ENCODE results near the gene BSCL2. TPM values are rescaled to one million over a fixed set of nuclear protein-coding genes. Genes with fewer than 3 reads are reported as not detected.
A peak's percentile ranks its signal among the peaks of the same experiment; 100 is the strongest.

Gene BSCL2
- total RNA-seq, 4 donors from 2014 or later: 25.4 to 68.2 (median 45.1) TPM

DNA sequence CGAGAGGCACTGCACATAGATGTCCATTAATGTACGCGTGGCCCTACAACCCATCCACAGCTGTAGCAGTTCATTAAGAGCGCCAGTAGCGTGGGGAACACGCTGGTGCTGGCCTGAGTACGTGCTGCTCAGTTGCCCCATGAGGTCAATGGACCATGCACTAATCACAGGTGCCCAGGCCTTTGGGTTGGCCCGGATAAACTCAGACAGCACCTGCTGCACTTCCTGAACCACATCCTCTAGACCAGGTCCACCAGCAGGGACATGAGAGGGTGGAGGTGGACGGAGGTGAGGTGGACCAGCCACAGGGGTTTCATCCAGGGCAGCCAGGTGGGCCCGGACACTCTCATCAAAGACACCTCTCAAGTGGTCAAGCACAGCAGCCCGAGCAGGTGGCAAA, 57.7 kb downstream of the BSCL2 start:
- 89 to 93% methylated on average over 11 of the region's 11 CpGs for WGBS, 2 donors
- H3K4me3 ChIP-seq (ENCODE audit: low read depth, poor library complexity, severe bottlenecking): no peak overlapping the region
- intact Hi-C loops (cut with DNase I; ENCODE audit: low total_unique reads): no loop called here
- no peak for TF ChIP-seq POLR2A (IDR thresholded peaks at IDR 0.05)
- TF ChIP-seq, protein P1, sequence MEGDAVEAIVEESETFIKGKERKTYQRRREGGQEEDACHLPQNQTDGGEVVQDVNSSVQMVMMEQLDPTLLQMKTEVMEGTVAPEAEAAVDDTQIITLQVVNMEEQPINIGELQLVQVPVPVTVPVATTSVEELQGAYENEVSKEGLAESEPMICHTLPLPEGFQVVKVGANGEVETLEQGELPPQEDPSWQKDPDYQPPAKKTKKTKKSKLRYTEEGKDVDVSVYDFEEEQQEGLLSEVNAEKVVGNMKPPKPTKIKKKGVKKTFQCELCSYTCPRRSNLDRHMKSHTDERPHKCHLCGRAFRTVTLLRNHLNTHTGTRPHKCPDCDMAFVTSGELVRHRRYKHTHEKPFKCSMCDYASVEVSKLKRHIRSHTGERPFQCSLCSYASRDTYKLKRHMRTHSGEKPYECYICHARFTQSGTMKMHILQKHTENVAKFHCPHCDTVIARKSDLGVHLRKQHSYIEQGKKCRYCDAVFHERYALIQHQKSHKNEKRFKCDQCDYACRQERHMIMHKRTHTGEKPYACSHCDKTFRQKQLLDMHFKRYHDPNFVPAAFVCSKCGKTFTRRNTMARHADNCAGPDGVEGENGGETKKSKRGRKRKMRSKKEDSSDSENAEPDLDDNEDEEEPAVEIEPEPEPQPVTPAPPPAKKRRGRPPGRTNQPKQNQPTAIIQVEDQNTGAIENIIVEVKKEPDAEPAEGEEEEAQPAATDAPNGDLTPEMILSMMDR (IDR thresholded peaks at IDR 0.05): no peak
- no peak for DNase-seq (ENCODE audit: low spot score in 2 of 2)

- 80 to 93% methylated on average over 5 to 11 of the region's 11 CpGs for WGBS, 2 donors
- TF ChIP-seq, protein P1 (IDR thresholded peaks at IDR 0.05): no peak
- TF ChIP-seq POLR2A (IDR thresholded peaks at IDR 0.05): no peak
- no peak for DNase-seq (ENCODE audit: low spot score in 2 of 2)
- no peak overlapping the region for H3K4me3 ChIP-seq (ENCODE audit: low read depth, poor library complexity, severe bottlenecking)
- intact Hi-C loops (cut with DNase I; ENCODE audit: low total_unique reads): no loop called here
Observed at GRCh38 chr11:62648967-62649364, 58.3 kb downstream of the BSCL2 start.

- TF ChIP-seq, protein P1 (IDR thresholded peaks at IDR 0.05): no peak
- TF ChIP-seq POLR2A (IDR thresholded peaks at IDR 0.05): no peak
- WGBS, 2 donors: 86 to 89% methylated on average over 21 to 23 of the region's 24 CpGs
- no peak overlapping the region for H3K4me3 ChIP-seq (ENCODE audit: low read depth, poor library complexity, severe bottlenecking)
- DNase-seq (ENCODE audit: low spot score in 2 of 2): no peak
- intact Hi-C loops (cut with DNase I; ENCODE audit: low total_unique reads): no loop called here
Observed at GRCh38 chr11:62648185-62648966, 58.8 kb downstream of the BSCL2 start.

- TF ChIP-seq POLR2A (IDR thresholded peaks at IDR 0.05): no peak
- intact Hi-C loops (cut with DNase I; ENCODE audit: low total_unique reads): no loop called here
- DNase-seq (ENCODE audit: low spot score in 2 of 2): no peak
- WGBS, 2 donors: 70 to 91% methylated on average over 6 of the region's 6 CpGs
- no peak overlapping the region for H3K4me3 ChIP-seq (ENCODE audit: low read depth, poor library complexity, severe bottlenecking)
Observed at GRCh38 chr11:62647609-62648005, 59.6 kb downstream of the BSCL2 start.

GRCh38 chr11:62646825-62647608, 60.2 kb downstream of the BSCL2 start:
- intact Hi-C loops (cut with DNase I; ENCODE audit: low total_unique reads): no loop called here
- WGBS, 2 donors: 57 to 60% methylated on average over 31 to 32 of the region's 32 CpGs
- peak in 1 of 2 donors; percentile 31 for DNase-seq (ENCODE audit: low spot score in 2 of 2)
- H3K4me3 ChIP-seq (ENCODE audit: low read depth, poor library complexity, severe bottlenecking): no peak overlapping the region
- TF ChIP-seq POLR2A (IDR thresholded peaks at IDR 0.05): no peak
- TF ChIP-seq, protein P1 (IDR thresholded peaks at IDR 0.05): no peak
